ENCODE measurements around the gene NOS3.

The NOS3 gene

DNA sequence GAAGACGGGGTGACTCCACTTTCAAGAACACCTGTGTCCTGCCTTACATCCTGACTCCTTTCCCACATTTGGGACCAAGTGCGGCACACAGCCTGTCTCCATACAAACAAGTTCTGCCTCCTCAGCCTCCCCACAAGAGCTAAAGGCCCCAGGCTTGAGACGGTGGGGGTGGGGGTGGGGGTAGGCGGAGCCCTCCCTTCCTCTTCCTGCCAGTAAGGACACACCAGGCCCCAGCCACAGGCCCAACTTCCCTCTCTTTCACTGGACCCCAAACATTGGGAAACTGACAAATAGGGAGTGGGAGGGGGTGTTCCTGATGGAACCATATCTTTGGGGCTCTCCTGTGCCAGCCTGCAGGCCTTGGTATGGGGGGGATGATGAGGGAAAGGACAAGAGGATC is 62.3 kb downstream of the NOS3 start:
- FAIRE-seq (no peak), DNase-seq (ENCODE audit: insufficient read length, low spot score) (no peak)
- no peak for TF ChIP-seq POLR2A (IDR thresholded peaks at IDR 0.05; ENCODE audit: low read depth, low read length)

DNA sequence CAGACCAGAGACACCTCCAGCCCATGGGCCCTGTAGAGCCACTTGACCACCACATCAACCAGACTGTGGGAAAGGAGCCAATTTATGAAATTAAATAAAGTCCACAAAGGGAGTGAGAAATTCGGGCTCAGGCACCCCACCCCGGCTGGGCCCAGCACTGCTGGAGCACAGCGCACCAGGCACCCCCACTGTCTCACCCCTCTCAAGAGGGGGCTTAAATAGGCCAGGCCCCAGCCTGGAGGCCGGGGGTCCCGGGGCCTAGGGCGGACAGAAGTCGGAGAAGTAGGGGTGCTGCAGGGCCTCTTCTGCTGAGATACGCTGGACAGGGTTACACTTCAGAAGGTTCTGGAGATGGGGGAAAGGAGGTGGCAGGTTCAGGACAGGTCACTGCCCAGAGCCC is 62.9 kb downstream of the NOS3 start:
- FAIRE-seq (no peak), DNase-seq (ENCODE audit: insufficient read length, low spot score) (no peak)
- no peak for TF ChIP-seq POLR2A (IDR thresholded peaks at IDR 0.05; ENCODE audit: low read depth, low read length)

- FAIRE-seq (no peak), DNase-seq (ENCODE audit: insufficient read length, low spot score) (no peak)
- no peak for TF ChIP-seq POLR2A (IDR thresholded peaks at IDR 0.05; ENCODE audit: low read depth, low read length)
These were observed 65.5 kb downstream of the NOS3 start for GRCh38 chr7:151056283-151056665.

- DNase-seq (ENCODE audit: insufficient read length, low spot score) (no peak), FAIRE-seq (no peak)
- no peak; the same call in 1 of the 2 replicates for TF ChIP-seq POLR2A (IDR thresholded peaks at IDR 0.05; ENCODE audit: low read depth, low read length)
These were observed 66.1 kb downstream of the NOS3 start for GRCh38 chr7:151056666-151057505.

DNA sequence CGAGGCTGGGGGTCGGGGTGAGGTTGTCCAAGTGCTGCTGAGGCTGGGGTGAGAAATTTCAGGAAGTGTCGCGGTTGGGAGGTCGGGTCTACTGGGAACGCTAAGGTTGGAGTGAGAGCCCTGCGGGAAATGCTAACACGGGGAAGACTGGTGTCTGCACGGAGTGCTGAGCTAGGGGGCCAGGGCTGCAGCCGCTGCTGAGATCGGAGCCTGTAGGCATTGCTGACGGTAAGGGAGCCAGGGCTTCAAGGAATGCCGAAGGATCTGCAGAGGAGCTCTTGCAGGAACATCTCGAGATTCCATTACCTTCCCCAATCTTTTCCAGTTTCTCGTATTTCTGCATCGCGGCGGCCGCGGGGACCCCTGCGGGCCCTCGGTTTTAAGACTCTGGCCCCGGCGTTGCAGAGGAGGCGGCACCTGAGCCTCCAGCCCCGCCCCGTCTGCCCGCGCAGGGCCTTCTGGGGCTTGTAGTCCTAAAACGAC is 66.7 kb downstream of the NOS3 start, which contains the start of gene CDK5:
Gene CDK5, minus strand, starts transcription at position 392 of the 483 bp plus-strand sequence. Its CDS starts 49 bp downstream, at position 343.
- FAIRE-seq, result no peak
- DNase-seq (ENCODE audit: insufficient read length, low spot score), result peak; percentile 74

DNA sequence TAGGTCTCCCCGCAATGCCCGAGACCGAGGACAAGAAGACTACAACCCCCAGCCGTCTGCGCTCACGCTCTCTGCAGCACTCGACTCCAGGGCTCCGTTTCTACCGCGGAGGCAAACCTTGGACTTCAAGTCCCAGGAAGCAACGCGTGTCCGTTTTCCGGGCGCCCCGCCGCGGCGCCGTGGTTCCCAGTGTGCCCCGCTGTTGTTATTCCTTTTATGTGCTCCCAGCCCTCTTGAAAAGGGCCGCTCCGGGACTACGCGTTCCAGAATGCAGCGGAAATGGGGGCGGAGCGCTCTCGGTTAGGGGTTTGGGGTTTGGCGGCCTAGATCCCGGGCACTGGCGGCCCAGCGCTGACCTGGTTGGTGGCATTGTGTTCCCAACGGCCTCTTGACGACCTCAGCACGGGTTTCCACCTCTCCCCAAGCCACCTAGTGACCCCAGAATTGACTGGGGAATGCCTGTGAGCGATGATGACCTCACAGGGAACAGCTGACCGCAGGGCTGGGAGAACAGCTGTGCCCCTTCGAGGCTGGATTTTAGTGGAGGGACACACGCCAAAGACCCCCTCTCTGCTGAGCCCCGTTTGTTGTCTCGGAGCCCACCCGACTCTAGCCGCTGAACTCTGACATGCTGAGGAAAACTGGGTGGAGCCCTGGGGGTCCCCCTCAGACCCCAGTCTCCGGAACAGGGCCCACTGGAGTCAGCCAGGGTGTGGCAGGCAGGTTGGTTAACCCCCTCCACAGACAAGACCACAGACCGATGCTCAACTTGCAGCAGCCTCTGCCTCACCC is 67.4 kb downstream of the NOS3 start:
- DNase-seq (ENCODE audit: insufficient read length, low spot score), result peak; percentile 100
- FAIRE-seq, result peak; percentile 6
- peak; percentile 69; the same call in 1 of the 2 replicates for TF ChIP-seq POLR2A (IDR thresholded peaks at IDR 0.05; ENCODE audit: low read depth, low read length)

More for the DNA sequence above, 66.7 kb downstream of the NOS3 start, which contains the start of gene CDK5:
- TF ChIP-seq POLR2A (IDR thresholded peaks at IDR 0.05; ENCODE audit: low read depth, low read length), result no peak

DNA sequence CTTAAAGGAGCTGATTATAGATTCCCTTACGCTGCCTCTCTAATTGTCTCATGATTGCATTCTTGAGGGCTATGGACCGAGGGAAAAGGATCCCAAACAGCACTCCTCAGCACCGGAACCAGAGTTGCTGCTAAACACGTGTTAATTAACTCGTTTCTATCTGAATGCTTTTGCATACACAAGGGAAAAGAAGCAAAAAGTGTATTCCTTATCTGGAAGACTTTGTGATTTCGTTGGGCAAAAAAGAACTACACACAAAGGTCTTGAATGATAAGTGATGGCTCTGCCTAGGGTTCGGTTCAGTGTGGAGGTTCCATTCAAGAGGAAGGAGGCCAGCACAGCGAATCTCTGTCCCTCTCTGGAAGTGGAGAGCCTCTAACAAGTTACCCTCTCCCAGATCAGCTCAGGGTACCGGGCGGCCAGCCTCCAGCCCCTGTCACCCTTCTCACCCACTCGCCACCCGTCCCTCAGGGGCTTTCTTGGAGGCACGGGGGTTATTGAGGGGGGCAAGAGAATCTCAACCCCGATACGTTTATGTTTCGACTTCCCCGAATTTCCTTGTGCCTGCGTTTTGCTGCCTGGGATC is 68.1 kb downstream of the NOS3 start:
- TF ChIP-seq POLR2A (IDR thresholded peaks at IDR 0.05; ENCODE audit: low read depth, low read length), result no peak
- no peak for DNase-seq (ENCODE audit: insufficient read length, low spot score)
- no peak for FAIRE-seq

DNA sequence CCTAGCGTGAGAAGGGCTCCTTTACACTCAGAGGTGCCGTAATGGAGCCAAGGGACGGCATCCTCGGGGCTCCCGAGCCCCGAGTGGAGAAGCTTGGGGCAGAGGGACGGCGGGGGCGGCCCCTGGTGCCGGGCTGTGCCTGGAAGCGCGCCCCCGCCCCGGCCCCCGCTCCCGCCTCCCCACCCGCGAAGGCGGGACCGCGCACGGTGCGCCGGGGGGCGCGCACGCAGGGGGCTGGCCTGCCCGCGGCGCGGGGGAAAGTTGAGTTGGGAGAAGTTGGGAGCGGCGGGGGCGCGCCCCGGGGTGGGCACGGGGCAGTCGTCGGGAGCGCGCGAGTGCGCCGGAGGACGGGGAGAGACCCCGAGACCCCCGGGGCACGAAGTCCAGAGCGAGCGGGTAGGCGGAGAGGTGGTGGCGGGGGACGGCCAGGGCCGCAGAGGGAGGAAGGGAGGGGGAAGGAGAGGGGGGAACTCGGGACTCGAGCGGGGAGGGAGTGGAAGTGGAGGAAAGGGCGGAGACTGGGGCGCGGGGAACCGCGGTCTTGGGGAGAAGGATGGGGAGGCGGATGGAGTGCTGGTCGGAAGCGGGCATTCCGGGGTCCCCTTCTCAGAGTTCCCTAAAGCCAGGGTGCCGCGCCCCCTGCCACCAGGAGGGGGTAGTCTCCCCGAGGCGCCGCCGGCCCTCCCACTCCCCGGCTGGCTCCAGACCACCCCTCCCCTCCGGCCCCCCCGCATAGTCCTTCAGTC is 68.7 kb downstream of the NOS3 start, which contains the start of gene SLC4A2:
Gene SLC4A2, plus strand, starts transcription at position 223 of the 746 bp plus-strand sequence. CDS start 2,399 bp downstream, outside the sequence.
- peak; percentile 79 for DNase-seq (ENCODE audit: insufficient read length, low spot score)
- TF ChIP-seq POLR2A (IDR thresholded peaks at IDR 0.05; ENCODE audit: low read depth, low read length), result no peak; the same call in none of the 2 replicates
- FAIRE-seq, result no peak

- FAIRE-seq (no peak), DNase-seq (ENCODE audit: insufficient read length, low spot score) (no peak)
- TF ChIP-seq POLR2A (IDR thresholded peaks at IDR 0.05; ENCODE audit: low read depth, low read length), result no peak
These were observed 69.2 kb downstream of the NOS3 start for GRCh38 chr7:151060113-151060415.

DNA sequence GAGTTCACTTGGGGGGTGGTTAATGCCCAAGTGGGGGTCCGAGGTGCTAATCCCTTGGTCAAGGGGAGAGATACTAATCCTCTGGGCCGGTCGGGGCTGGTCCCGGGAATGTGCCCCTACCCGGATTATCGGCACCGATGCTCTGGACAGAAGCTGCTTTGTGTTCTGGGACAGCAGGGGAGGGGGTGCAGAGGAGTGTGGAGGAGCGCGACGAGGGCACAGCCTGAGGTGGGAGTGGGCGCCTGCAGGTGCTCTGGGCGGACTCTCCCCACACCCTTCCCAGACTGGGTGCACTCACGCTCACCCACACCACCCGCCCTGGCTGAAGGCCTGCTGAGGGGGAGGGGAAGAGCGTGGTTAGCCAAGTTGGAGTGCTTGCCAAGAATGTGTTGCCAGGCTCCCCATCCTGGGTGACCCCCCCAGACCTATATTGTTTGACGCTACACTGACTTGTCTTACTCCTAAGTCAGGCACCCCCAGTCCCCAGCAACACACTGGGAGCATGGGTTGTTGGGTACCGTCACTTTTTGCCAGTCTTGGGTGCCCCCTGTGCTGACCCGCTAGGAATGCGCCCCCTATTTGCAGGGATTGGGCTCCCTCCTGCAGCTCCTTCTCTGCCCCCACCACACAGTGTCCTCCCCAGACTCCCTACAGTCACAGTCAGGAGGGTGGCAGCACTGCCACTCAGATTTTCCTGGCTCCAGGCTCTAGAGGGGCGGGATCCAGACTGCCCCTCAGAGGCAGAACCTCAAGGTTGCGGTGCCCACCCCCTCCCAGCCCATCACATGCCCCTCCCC is 69.8 kb downstream of the NOS3 start:
- TF ChIP-seq POLR2A (IDR thresholded peaks at IDR 0.05; ENCODE audit: low read depth, low read length), result peak; percentile 54
- FAIRE-seq (no peak), DNase-seq (ENCODE audit: insufficient read length, low spot score) (peak; percentile 73)

DNA sequence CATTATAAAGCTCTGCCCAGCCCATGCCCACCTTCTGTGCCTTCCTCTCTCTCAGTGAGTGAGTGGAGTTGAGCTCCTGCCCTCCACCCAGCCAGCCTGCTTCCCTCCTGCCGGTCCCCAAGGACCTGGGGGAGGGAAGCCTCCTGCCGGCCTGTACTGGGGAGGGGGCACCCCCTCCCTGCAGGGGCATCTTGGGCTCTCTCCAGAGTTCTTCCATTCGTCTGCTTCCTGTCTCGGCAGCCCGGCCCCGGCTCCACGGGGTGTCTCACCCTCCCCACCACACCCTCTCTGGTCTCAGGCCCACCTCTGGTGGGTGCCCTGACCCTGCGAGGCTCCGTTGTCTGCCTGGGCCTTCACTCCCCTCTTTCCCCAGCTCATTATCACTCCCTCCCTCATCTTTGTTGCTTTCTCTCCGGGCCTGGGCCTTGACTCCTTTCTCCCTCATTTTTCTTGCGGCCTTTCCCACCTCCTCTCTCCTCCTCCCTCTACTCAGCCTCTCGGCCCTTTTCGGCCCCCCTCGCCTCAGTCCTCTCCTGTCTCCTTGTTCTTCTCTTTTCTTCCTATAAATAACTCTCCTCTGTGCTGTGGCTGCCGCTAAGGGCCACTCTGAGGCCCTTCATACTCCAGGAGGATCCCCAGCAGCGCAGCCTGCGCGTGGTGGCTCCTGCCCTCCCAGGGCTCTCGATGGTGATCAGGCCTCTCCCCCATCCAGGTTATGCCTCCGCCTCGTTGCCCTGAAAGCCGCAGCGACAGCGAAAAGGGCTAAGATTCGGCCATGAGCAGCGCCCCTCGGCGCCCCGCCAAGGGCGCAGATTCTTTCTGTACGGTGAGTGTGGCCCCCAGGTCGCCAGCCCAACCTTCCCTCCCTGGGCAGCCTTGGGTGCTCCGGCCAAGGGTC is 70.6 kb downstream of the NOS3 start:
- FAIRE-seq (no peak), DNase-seq (ENCODE audit: insufficient read length, low spot score) (no peak)
- TF ChIP-seq POLR2A (IDR thresholded peaks at IDR 0.05; ENCODE audit: low read depth, low read length), result peak; percentile 38

GRCh38 chr7:151062111-151062398 is 71.2 kb downstream of the NOS3 start:
- TF ChIP-seq POLR2A (IDR thresholded peaks at IDR 0.05; ENCODE audit: low read depth, low read length), result no peak
- FAIRE-seq, result no peak
- DNase-seq (ENCODE audit: insufficient read length, low spot score), result no peak

Measured in H54 (cell line).